CD4-positive, alpha-beta T cell (primary cell): ENCODE results near the gene CIAO2A. TPM values are rescaled to one million over a fixed set of nuclear protein-coding genes. Genes with fewer than 3 reads are reported as not detected.

Source experiments
- ATAC-seq: fragments of 200-7000 bp; cut with Tn5 transposase; one replicate; pipeline ENCODE4 v1.10.0; 2022; ENCODE audit warnings: mild to moderate bottlenecking; ENCODE audit not compliant: poor library complexity
- CTCF ChIA-PET: fragments of 350-600 bp; sonication (Branson Sonifier 250); formaldehyde crosslinking; loops from one replicate; lab custom pipeline; 2021; ENCODE audit warnings: antibody characterized with exemption, inconsistent platforms; lab: Charles Lee
- POLR2A ChIA-PET: fragments of 350-600 bp; sonication (Branson Sonifier 250); formaldehyde crosslinking; loops from one replicate; lab custom pipeline; 2021; ENCODE audit warnings: antibody characterized with exemption, inconsistent platforms; lab: Charles Lee
- DNase-seq, 14 experiments: peaks; one replicate each; pipeline ENCODE4 v3.0.0-alpha.2; 2013 to 2020; ENCODE audit warnings: mixed read lengths in 2 of 14
- H3K27ac ChIP-seq, 2 donors: one replicate each; pipeline versions ENCODE4 v1.5.1 to v1.7.0; 2013; ENCODE audit warnings: low read length in 2 of 2, low read depth in 1 of 2, mild to moderate bottlenecking in 1 of 2
- H3K27me3 ChIP-seq, 2 experiments: 1 replicate in 1 of 2; 2 replicates in 1 of 2; pipeline versions ENCODE4 v1.6.1 to v1.7.0; 2013; ENCODE audit warnings: low read length in 2 of 2, control low read depth in 1 of 2, mild to moderate bottlenecking in 1 of 2, moderate library complexity in 1 of 2; ENCODE audit not compliant: insufficient read depth in 2 of 2, control insufficient read depth in 1 of 2
- H3K36me3 ChIP-seq: one replicate; pipeline ENCODE4 v1.6.1; 2013; ENCODE audit warnings: low read length, control low read depth; ENCODE audit not compliant: insufficient read depth
- H3K4me1 ChIP-seq: one replicate; pipeline ENCODE4 v1.6.1; 2013; ENCODE audit warnings: low read length, control low read depth; ENCODE audit not compliant: insufficient read depth
- H3K4me3 ChIP-seq: one replicate; pipeline ENCODE4 v1.5.1; 2013; ENCODE audit warnings: mild to moderate bottlenecking, low read length, moderate library complexity
- H3K9me3 ChIP-seq, 2 experiments: 1 replicate in 1 of 2; 2 replicates in 1 of 2; pipeline versions ENCODE4 v1.6.1 to v1.7.0; 2013; ENCODE audit warnings: low read length in 2 of 2, mild to moderate bottlenecking in 2 of 2, control low read depth in 1 of 2, moderate library complexity in 1 of 2; ENCODE audit not compliant: control insufficient read depth in 1 of 2, insufficient read depth in 1 of 2
- H3K27ac Mint-ChIP-seq: one replicate; pipeline ENCODE4 v1.8.0; 2020; ENCODE audit warnings: mixed read lengths
- H3K27me3 Mint-ChIP-seq: one replicate; pipeline ENCODE4 v1.8.0; 2021; ENCODE audit warnings: mixed read lengths
- H3K36me3 Mint-ChIP-seq: one replicate; pipeline ENCODE4 v1.8.0; 2021; ENCODE audit warnings: low read depth, mixed read lengths
- H3K4me1 Mint-ChIP-seq: one replicate; pipeline ENCODE4 v1.8.0; 2021; ENCODE audit warnings: low read depth, mixed read lengths
- H3K4me3 Mint-ChIP-seq: one replicate; pipeline ENCODE4 v1.8.0; 2020; ENCODE audit warnings: mild to moderate bottlenecking, mixed read lengths
- H3K9me3 Mint-ChIP-seq: one replicate; pipeline ENCODE4 v1.8.0; 2020; ENCODE audit warnings: mixed read lengths
- CTCF ChIP-seq: fragments of 200-600 bp; IDR thresholded peaks from one replicate; pipeline ENCODE4 v1.8.0; 2022; ENCODE audit warnings: antibody characterized with exemption, mild to moderate bottlenecking
- intact Hi-C, 2 experiments: fragments of 100-400 bp; cut with DNase I in 1 of 2; cut with micrococcal nuclease in 1 of 2; formaldehyde crosslinking; loops; one replicate each; pipeline versions ENCODE4 v1.15.1 to v1.9.0; 2023 to 2025; cut with DNase I, micrococcal nuclease
- total RNA-seq, 174 experiments: library from RNA in 2 of 174; stranded (reverse) in 2 of 174; gene quantifications; one replicate each; pipeline ENCODE4 v1.2.3 and lab custom pipeline; 2021 to 2026

CIAO2A gene
- total RNA-seq, 2 experiments from 2014 or later: 10.9 to 12.2 TPM

DNA sequence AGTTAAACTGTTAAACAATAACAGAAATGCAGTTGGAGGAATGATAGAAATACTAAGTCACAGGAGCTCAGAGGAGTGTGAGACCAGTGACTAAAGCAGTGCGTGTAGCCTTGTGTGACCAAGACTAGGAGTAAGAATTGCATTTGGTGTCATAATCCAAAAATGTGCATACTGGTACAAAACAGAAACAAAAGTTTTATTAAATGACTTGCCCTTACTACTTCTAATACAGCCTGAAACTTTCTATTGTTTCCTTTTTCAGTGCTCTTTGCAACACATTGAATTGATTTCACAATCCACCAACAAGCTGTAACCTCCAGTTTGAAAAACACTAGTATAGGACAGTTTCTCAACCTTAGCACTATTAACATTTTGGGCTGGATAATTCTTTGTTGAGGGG is 19.3 kb upstream of the CIAO2A start:
- H3K27ac Mint-ChIP-seq: no peak overlapping the region

GRCh38 chr15:64112073-64112772 is 18.6 kb upstream of the CIAO2A start:
- H3K4me3 Mint-ChIP-seq: no peak overlapping the region
- intact Hi-C loops: no loop called here
- H3K9me3 ChIP-seq: no peaks in the 10 kb centered on the region
- H3K9me3 Mint-ChIP-seq: no peaks in the 10 kb centered on the region
- H3K4me1 ChIP-seq: peaks cover 8% of the 10 kb centered on the region
- H3K36me3 ChIP-seq: peaks cover 48% of the 10 kb centered on the region
- ATAC-seq (no peak), DNase-seq (no peak)
- H3K4me3 ChIP-seq: no peak overlapping the region
- no peaks in the 10 kb centered on the region for H3K27me3 ChIP-seq
- ChIA-PET CTCF (interaction anchor here (0.5 to 1.4 kb wide), 3 partner anchors 19 to 653 kb away, joined by 3 to 5 read pairs (median 3); no protein-coding TSS in a partner anchor), POLR2A (no interaction called here)
- H3K4me1 Mint-ChIP-seq: peaks cover 50% of the 10 kb centered on the region
- no peak overlapping the region for H3K27ac ChIP-seq
- TF ChIP-seq CTCF: no peak
- H3K36me3 Mint-ChIP-seq: peaks cover 66% of the 10 kb centered on the region
- no peaks in the 10 kb centered on the region for H3K27me3 Mint-ChIP-seq
- H3K27ac Mint-ChIP-seq: no peak overlapping the region

More for the DNA sequence above, 19.3 kb upstream of the CIAO2A start:
- TF ChIP-seq CTCF: no peak
- CTCF ChIA-PET: interaction anchor here (0.5 to 1.1 kb wide), 2 partner anchors 11 to 653 kb away, joined by 3 read pairs; no protein-coding TSS in a partner anchor
- POLR2A ChIA-PET: no interaction called here
- Histone ChIP-seq H3K27me3 (no peaks in the 10 kb centered on the region), H3K27ac (no peak overlapping the region), H3K4me1 (peaks cover 8% of the 10 kb centered on the region), H3K9me3 (no peaks in the 10 kb centered on the region), H3K4me3 (no peak overlapping the region), H3K36me3 (peaks cover 55% of the 10 kb centered on the region)
- intact Hi-C loops: no loop called here
- no peaks in the 10 kb centered on the region for H3K27me3 Mint-ChIP-seq
- H3K36me3 Mint-ChIP-seq: peaks cover 69% of the 10 kb centered on the region
- DNase-seq (no peak), ATAC-seq (no peak)
- no peaks in the 10 kb centered on the region for H3K9me3 Mint-ChIP-seq
- peaks cover 45% of the 10 kb centered on the region for H3K4me1 Mint-ChIP-seq
- no peak overlapping the region for H3K4me3 Mint-ChIP-seq

DNA sequence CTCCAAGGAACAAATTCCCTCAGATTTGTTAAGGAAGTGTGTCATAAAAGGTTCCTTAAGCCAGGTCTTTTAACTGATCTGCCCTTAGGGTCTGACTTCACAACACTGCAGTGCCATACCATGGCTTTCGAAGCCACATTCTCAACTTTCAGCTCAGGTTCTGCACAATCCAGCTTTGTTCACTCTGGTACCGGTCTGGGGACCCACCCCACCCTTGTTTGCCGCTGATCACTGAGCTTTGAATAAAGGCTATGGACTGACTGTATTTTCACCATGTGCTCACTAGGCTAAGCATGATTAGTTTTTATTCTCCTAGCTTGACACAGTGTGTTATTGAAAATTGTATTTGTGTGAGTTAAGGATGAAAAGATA is 18.0 kb upstream of the CIAO2A start:
- Histone ChIP-seq H3K36me3 (peaks cover 49% of the 10 kb centered on the region), H3K27ac (no peak overlapping the region), H3K9me3 (no peaks in the 10 kb centered on the region), H3K4me1 (peaks cover 8% of the 10 kb centered on the region), H3K4me3 (no peak overlapping the region), H3K27me3 (no peaks in the 10 kb centered on the region)
- no peak for DNase-seq
- ChIA-PET POLR2A (no interaction called here), CTCF (interaction anchor here (1.3 to 1.4 kb wide), 2 partner anchors 19 to 41 kb away, joined by 3 to 5 read pairs; no protein-coding TSS in a partner anchor)
- Mint-ChIP-seq H3K9me3 (no peaks in the 10 kb centered on the region), H3K27me3 (no peaks in the 10 kb centered on the region), H3K4me3 (no peak overlapping the region), H3K36me3 (peaks cover 63% of the 10 kb centered on the region), H3K27ac (no peak overlapping the region), H3K4me1 (peaks cover 55% of the 10 kb centered on the region)
- intact Hi-C loops: no loop called here
- ATAC-seq: no peak
- TF ChIP-seq CTCF: no peak
